SU-DHL-6 (cell line): Measurements from ENCODE around the gene MYL6B.

ENCODE experiments used
- H2AFZ ChIP-seq: fragments of 200-600 bp; sonication (generic); 2 replicates; pipeline ENCODE4 v1.6.1; 2014; ENCODE audit warnings: low read depth, mild to moderate bottlenecking, moderate library complexity, mixed read lengths, antibody characterized with exemption, low read length; ENCODE audit not compliant: severe bottlenecking
- H3F3A ChIP-seq: fragments of 200-600 bp; shearing (Covaris generic); 2 replicates; pipeline ENCODE4 v1.6.0; 2016; ENCODE audit warnings: antibody characterized with exemption, mild to moderate bottlenecking; ENCODE audit not compliant: insufficient read depth
- H3K27ac ChIP-seq: fragments of 200-600 bp; sonication (generic); 2 replicates; pipeline ENCODE4 v1.5.1; 2016; ENCODE audit warnings: low read depth, mild to moderate bottlenecking, low read length, moderate library complexity, mixed read lengths
- H3K27me3 ChIP-seq: fragments of 200-600 bp; sonication (generic), shearing (Covaris generic); 2 replicates; pipeline ENCODE4 v1.6.0; 2014; ENCODE audit warnings: mild to moderate bottlenecking, low read length
- H3K36me3 ChIP-seq: fragments of 200-600 bp; sonication (generic); 2 replicates; pipeline ENCODE4 v1.6.1; 2014; ENCODE audit warnings: mild to moderate bottlenecking, low read length, mixed read lengths
- H3K4me2 ChIP-seq: fragments of 300-600, 200-600 bp; shearing (Covaris generic), sonication (generic); 2 replicates; pipeline ENCODE4 v1.6.0; 2014; ENCODE audit warnings: low read length, low read depth, mild to moderate bottlenecking; ENCODE audit not compliant: poor library complexity, severe bottlenecking
- H3K4me3 ChIP-seq: fragments of 200-600 bp; sonication (generic); 2 replicates; pipeline ENCODE4 v1.5.1; 2014; ENCODE audit warnings: antibody characterized with exemption, low read length, mild to moderate bottlenecking, mixed read lengths; ENCODE audit not compliant: insufficient read depth, poor library complexity, severe bottlenecking
- H3K79me2 ChIP-seq: fragments of 200-600 bp; sonication (generic); 2 replicates; pipeline ENCODE4 v1.6.1; 2014; ENCODE audit warnings: mild to moderate bottlenecking, low read length, moderate library complexity; ENCODE audit not compliant: insufficient read depth
- H3K9ac ChIP-seq: fragments of 200-600 bp; sonication (generic); 2 replicates; pipeline ENCODE4 v1.7.0; 2014; ENCODE audit warnings: mild to moderate bottlenecking, low read length
- H3K9me2 ChIP-seq: fragments of 200-600 bp; sonication (generic); replicated peaks from 2 replicates; pipeline ENCODE4 v1.6.1; 2014; ENCODE audit warnings: low read length; ENCODE audit not compliant: insufficient read depth
- H3K9me3 ChIP-seq: fragments of 200-600 bp; sonication (generic); 2 replicates; pipeline ENCODE4 v1.6.1; 2014; ENCODE audit warnings: low read length, mixed read lengths; ENCODE audit not compliant: insufficient read depth
- H4K20me1 ChIP-seq: fragments of 200-600 bp; sonication (generic); 2 replicates; pipeline ENCODE4 v1.6.1; 2014; ENCODE audit warnings: low read depth, mild to moderate bottlenecking, antibody characterized with exemption, low read length, moderate library complexity, mixed read lengths
- EZH2phosphoT487 ChIP-seq: fragments of 200-600 bp; sonication (generic), shearing (Covaris generic); conservative IDR thresholded peaks from 2 replicates; pipeline ENCODE4 v1.6.1; 2018; ENCODE audit warnings: mild to moderate bottlenecking, antibody characterized with exemption, low read length, moderate library complexity, mixed read lengths
- TF ChIP-seq, protein P1 (sequence below): fragments of 200-600 bp; sonication (generic); IDR thresholded peaks from one replicate; pipeline ENCODE4 v1.5.1; 2017; ENCODE audit warnings: antibody characterized with exemption, mild to moderate bottlenecking, low read length, moderate library complexity; ENCODE audit not compliant: insufficient read depth, poor library complexity, severe bottlenecking

Gene MYL6B

DNA sequence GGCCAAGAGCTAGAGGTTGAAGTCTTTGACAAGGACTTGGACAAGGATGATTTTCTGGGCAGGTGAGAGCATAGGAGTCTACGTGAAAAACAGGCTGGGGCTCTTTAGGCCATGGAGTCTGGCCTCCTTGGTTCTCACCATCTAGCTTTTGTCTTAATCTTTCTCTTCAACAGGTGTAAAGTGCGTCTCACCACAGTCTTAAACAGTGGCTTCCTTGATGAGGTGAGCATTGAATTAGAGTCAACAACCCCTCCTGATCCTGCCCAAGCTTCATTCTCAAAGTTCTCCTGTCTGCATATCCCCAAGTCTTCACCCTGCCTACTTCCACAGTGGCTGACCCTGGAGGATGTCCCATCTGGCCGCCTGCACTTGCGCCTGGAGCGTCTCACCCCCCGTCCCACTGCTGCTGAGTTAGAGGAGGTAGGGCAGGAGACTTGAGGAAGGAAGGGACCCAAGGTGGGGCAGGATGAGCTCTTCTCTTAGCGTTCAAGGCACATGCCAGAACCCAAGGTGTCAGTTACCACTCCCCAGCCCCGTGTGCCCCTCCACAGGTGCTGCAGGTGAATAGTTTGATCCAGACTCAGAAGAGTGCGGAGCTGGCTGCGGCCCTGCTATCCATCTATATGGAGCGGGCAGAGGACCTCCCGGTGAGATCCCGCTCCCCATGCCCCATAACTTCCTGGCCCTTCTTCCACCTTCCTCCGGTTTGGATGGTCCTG, 14.4 kb upstream of the MYL6B start:
- H3K27ac ChIP-seq, result no peak overlapping the region
- no peaks in the 10 kb centered on the region for H3K27me3 ChIP-seq
- H3K9me2 ChIP-seq, result no peaks in the 10 kb centered on the region
- no peak overlapping the region for H3K4me2 ChIP-seq
- H4K20me1 ChIP-seq, result no peaks in the 10 kb centered on the region
- H3K9me3 ChIP-seq, result no peaks in the 10 kb centered on the region
- H2AFZ ChIP-seq, result no peak overlapping the region
- peaks cover 3% of the 10 kb centered on the region; the same call in 1 of the 2 replicates for H3K36me3 ChIP-seq
- H3K4me3 ChIP-seq, result no peak overlapping the region
- TF ChIP-seq, protein P1, sequence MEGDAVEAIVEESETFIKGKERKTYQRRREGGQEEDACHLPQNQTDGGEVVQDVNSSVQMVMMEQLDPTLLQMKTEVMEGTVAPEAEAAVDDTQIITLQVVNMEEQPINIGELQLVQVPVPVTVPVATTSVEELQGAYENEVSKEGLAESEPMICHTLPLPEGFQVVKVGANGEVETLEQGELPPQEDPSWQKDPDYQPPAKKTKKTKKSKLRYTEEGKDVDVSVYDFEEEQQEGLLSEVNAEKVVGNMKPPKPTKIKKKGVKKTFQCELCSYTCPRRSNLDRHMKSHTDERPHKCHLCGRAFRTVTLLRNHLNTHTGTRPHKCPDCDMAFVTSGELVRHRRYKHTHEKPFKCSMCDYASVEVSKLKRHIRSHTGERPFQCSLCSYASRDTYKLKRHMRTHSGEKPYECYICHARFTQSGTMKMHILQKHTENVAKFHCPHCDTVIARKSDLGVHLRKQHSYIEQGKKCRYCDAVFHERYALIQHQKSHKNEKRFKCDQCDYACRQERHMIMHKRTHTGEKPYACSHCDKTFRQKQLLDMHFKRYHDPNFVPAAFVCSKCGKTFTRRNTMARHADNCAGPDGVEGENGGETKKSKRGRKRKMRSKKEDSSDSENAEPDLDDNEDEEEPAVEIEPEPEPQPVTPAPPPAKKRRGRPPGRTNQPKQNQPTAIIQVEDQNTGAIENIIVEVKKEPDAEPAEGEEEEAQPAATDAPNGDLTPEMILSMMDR, result no peak
- TF ChIP-seq EZH2phosphoT487, result no peak
- H3K9ac ChIP-seq, result no peak overlapping the region
- no peaks in the 10 kb centered on the region for H3K79me2 ChIP-seq
- H3F3A ChIP-seq, result no peaks in the 10 kb centered on the region

DNA sequence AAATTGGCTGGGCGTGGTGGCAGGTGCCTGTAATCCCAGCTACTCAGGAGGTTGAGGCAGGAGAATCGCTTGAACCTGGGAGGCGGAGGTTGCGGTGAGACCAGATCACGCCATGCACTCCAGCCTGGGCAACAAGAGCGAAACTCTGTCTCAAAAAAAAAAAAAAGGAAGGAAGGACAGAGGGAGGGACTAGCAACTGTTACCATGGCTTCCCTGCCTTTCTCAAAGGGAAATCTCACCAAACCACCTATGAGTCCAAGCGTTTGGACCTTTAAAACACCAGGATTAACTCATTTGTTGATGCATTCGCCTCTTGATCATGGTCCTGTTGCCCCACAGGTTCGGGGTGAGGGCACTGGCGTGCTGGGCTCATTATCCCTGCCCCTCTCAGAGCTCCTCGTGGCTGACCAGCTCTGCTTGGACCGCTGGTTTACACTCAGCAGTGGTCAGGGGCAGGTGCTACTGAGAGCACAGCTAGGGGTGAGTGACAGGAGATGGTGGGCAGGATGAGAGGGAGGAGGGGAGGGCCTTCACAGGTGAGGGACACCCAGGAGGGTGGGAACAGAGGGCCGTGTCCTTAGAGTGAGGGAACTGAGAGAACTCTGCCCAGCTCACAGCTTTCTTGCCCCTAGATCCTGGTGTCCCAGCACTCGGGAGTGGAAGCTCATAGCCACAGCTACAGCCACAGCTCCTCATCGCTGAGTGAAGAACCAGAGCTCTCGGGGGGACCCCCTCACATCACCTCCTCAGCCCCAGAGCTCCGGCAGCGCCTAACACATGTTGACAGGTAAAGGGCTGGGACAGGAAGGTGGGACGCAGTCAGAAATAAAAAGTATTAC, 10.2 kb upstream of the MYL6B start:
- Histone ChIP-seq H3K4me3 (no peak overlapping the region), H4K20me1 (no peaks in the 10 kb centered on the region), H3K9me2 (no peaks in the 10 kb centered on the region), H3K4me2 (no peak overlapping the region), H3K9me3 (no peaks in the 10 kb centered on the region), H3K27ac (no peak overlapping the region), H3K36me3 (peaks cover 3% of the 10 kb centered on the region; the same call in 1 of the 2 replicates), H3K9ac (no peak overlapping the region), H3K27me3 (no peaks in the 10 kb centered on the region), H2AFZ (no peak overlapping the region), H3F3A (0 out of 2 replicates have a peak, but pooled peaks cover 7% of the 10 kb centered on the region), H3K79me2 (no peaks in the 10 kb centered on the region)
- no peak for TF ChIP-seq EZH2phosphoT487
- TF ChIP-seq, protein P1, result no peak

DNA sequence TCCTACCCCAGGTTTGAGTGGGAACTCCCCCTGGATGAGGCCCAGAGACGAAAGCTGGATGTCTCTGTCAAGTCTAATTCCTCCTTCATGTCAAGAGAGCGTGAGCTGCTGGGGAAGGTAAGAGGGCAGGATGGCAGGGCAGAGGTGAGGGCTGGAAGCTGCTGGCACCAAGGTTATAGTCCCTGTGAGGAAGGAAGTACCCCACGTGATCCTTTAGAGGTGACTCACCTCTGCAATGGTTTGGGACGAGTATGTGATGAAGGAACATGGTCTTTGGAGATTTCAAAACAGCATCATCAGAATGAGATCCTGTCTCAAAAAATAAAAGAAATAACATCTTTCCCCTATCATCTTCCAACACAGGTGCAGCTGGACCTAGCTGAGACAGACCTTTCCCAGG, 9.2 kb upstream of the MYL6B start:
- H3K4me2 ChIP-seq, result no peak overlapping the region

More for the DNA sequence above, 9.2 kb upstream of the MYL6B start:
- Histone ChIP-seq H3K79me2 (no peaks in the 10 kb centered on the region), H3K27ac (no peak overlapping the region), H3K9me2 (no peaks in the 10 kb centered on the region), H4K20me1 (no peaks in the 10 kb centered on the region), H3K27me3 (no peaks in the 10 kb centered on the region), H3K9ac (no peak overlapping the region), H3K36me3 (peaks cover 3% of the 10 kb centered on the region; the same call in 1 of the 2 replicates), H3F3A (0 out of 2 replicates have a peak, but pooled peaks cover 7% of the 10 kb centered on the region), H3K9me3 (no peaks in the 10 kb centered on the region), H3K4me3 (no peak overlapping the region), H2AFZ (no peak overlapping the region)
- TF ChIP-seq, protein P1, result no peak
- no peak for TF ChIP-seq EZH2phosphoT487
